ENCODE results near the gene PEF1. TPM values are rescaled to one million over a fixed set of nuclear protein-coding genes. Genes with fewer than 3 reads are reported as not detected.
A peak's percentile ranks its signal among the peaks of the same experiment; 100 is the strongest.

The PEF1 gene
- total RNA-seq, 1 donor, result 99.7 TPM

DNA sequence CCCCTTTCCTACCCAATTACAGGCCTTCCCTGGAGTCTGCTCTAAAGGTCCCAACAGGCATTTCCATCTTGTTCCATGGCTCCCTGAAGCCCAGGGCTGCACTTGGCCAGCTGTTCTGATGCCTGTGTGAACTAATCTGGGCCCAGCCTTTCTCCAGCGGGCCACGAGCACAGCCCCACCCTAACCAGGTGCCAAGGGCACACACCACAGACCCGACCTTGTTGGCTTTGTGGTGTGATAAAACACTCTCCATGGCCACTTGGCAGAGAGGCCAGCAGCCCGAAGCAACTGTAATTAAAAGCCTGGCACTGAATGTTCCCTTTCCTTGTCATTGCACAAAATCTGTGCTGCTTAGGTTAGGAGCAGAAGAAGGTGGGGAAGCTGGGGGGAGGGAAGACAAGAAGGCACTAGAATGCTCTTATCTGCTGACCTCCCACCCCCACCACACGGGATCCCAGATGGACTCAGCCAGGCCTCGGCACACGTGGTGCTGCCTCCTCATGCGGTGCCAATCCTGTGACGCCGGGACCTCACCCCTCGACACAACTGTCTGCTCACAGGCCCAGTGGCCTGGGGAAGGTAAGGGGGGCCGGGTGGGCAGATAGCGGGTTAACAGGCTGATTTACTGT lies 17.3 kb downstream of the PEF1 start:
- TF ChIP-seq, protein P1, sequence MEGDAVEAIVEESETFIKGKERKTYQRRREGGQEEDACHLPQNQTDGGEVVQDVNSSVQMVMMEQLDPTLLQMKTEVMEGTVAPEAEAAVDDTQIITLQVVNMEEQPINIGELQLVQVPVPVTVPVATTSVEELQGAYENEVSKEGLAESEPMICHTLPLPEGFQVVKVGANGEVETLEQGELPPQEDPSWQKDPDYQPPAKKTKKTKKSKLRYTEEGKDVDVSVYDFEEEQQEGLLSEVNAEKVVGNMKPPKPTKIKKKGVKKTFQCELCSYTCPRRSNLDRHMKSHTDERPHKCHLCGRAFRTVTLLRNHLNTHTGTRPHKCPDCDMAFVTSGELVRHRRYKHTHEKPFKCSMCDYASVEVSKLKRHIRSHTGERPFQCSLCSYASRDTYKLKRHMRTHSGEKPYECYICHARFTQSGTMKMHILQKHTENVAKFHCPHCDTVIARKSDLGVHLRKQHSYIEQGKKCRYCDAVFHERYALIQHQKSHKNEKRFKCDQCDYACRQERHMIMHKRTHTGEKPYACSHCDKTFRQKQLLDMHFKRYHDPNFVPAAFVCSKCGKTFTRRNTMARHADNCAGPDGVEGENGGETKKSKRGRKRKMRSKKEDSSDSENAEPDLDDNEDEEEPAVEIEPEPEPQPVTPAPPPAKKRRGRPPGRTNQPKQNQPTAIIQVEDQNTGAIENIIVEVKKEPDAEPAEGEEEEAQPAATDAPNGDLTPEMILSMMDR (IDR thresholded peaks at IDR 0.05; ENCODE audit: insufficient read depth, low read depth, low read length), result no peak
- H3K4me3 ChIP-seq (ENCODE audit: low read depth, low read length), result no peak overlapping the region
- DNase-seq (ENCODE audit: low read depth), result peak; percentile 76

- peak; percentile 79 for DNase-seq (ENCODE audit: low read depth)
- H3K4me3 ChIP-seq (ENCODE audit: low read depth, low read length), result no peak overlapping the region
- TF ChIP-seq, protein P1 (IDR thresholded peaks at IDR 0.05; ENCODE audit: insufficient read depth, low read depth, low read length), result no peak
Measured at GRCh38 chr1:31626223-31627207, 18.2 kb downstream of the PEF1 start.

- peak; percentile 80 for DNase-seq (ENCODE audit: low read depth)
- H3K4me3 ChIP-seq (ENCODE audit: low read depth, low read length), result no peak overlapping the region
- TF ChIP-seq, protein P1 (IDR thresholded peaks at IDR 0.05; ENCODE audit: insufficient read depth, low read depth, low read length), result no peak
Measured at GRCh38 chr1:31625561-31626222, 19.0 kb downstream of the PEF1 start.

DNA sequence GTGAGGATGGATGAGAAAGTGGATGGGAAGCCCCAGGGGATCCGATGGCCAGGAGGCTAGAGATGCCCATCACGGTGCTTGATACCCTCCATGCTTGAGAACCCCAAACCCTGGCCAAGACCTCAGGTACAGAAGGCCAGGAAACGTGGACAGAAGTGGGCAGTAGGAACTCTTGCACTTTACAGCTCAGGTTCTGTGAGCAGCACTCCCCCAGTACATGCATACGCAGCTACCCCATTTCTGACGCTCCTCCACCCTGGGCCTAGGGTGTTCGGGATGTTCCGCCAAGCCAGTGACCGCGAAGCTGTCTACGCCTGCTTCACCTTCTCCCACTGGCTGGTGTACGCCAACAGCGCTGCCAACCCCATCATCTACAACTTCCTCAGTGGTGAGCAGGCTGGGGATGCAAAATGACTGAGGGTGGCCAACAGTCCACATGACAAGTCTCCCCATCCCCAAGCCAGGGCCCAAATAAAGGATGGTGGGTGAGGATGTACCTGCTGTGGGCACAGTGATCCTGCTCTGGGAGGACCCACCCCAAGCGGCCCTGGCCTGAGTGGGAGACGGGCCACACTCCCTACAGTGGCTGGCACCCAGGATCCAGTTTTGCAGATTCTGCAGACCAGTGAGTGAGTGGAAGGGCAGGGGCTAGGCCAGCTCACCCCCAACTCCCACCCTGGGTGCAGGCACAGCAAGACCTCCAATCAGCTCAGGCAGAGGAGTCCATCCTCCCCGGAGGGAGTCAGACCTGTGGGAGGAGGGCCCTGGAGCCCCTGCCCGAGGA lies 19.8 kb downstream of the PEF1 start:
- TF ChIP-seq, protein P1 (IDR thresholded peaks at IDR 0.05; ENCODE audit: insufficient read depth, low read depth, low read length), result no peak
- H3K4me3 ChIP-seq (ENCODE audit: low read depth, low read length), result no peak overlapping the region
- DNase-seq (ENCODE audit: low read depth), result no peak

GRCh38 chr1:31624309-31624708 lies 20.4 kb downstream of the PEF1 start:
- TF ChIP-seq, protein P1 (IDR thresholded peaks at IDR 0.05; ENCODE audit: insufficient read depth, low read depth, low read length), result no peak
- DNase-seq (ENCODE audit: low read depth), result no peak
- H3K4me3 ChIP-seq (ENCODE audit: low read depth, low read length), result no peak overlapping the region

- H3K4me3 ChIP-seq (ENCODE audit: low read depth, low read length), result no peak overlapping the region
- TF ChIP-seq, protein P1 (IDR thresholded peaks at IDR 0.05; ENCODE audit: insufficient read depth, low read depth, low read length), result no peak
- DNase-seq (ENCODE audit: low read depth), result no peak
Measured at GRCh38 chr1:31623365-31623764, 21.3 kb downstream of the PEF1 start.
